Immature natural killer cell (primary cell): ENCODE data around the gene OGFOD2. TPM values are rescaled to one million over a fixed set of nuclear protein-coding genes. Genes with fewer than 3 reads are reported as not detected.
A peak's percentile ranks its signal among the peaks of the same experiment; 100 is the strongest.

Experiments used
- DNase-seq, 3 donors: peaks; one replicate each; pipeline ENCODE4 v3.0.0; 2022; ENCODE audit warnings: mixed read lengths in 1 of 3
- H3K27ac Mint-ChIP-seq, 6 donors: one replicate each; pipeline ENCODE4 v1.8.0; 2020; ENCODE audit warnings: mixed read lengths in 6 of 6, mild to moderate bottlenecking in 5 of 6, inconsistent platforms in 4 of 6, moderate library complexity in 3 of 6
- H3K27me3 Mint-ChIP-seq, 3 donors: one replicate each; pipeline ENCODE4 v1.8.0; 2020 to 2021; ENCODE audit warnings: low read depth in 3 of 3, mild to moderate bottlenecking in 3 of 3, mixed read lengths in 3 of 3, moderate library complexity in 3 of 3, inconsistent platforms in 1 of 3
- H3K36me3 Mint-ChIP-seq, 3 donors: one replicate each; pipeline ENCODE4 v1.8.0; 2020; ENCODE audit warnings: mixed read lengths in 3 of 3, inconsistent platforms in 2 of 3, mild to moderate bottlenecking in 2 of 3
- H3K4me1 Mint-ChIP-seq, 2 donors: one replicate each; pipeline ENCODE4 v1.8.0; 2020; ENCODE audit warnings: inconsistent platforms in 2 of 2, mild to moderate bottlenecking in 2 of 2, mixed read lengths in 2 of 2, moderate library complexity in 1 of 2
- H3K4me3 Mint-ChIP-seq, 5 donors: one replicate each; pipeline ENCODE4 v1.8.0; 2020; ENCODE audit warnings: mild to moderate bottlenecking in 5 of 5, mixed read lengths in 5 of 5, inconsistent platforms in 3 of 5, moderate library complexity in 3 of 5
- H3K9me3 Mint-ChIP-seq, 6 donors: one replicate each; pipeline ENCODE4 v1.8.0; 2020; ENCODE audit warnings: mild to moderate bottlenecking in 6 of 6, mixed read lengths in 6 of 6, inconsistent platforms in 4 of 6, moderate library complexity in 3 of 6
- polyA plus RNA-seq, 3 donors: library from polyadenylated mRNA; unstranded; fragments of 300-500 nt; fragmentation: Illumina TruSeq; gene quantifications; one replicate each; pipeline ENCODE4 v1.2.3, GENCODE V29; 2021

OGFOD2 gene
- polyA plus RNA-seq, 3 donors from 2014 or later, result 14.4 to 16.6 (median 16.3) TPM

GRCh38 chr12:122959566-122960192 lies 15.4 kb upstream of the OGFOD2 start:
- no peak for DNase-seq
- Mint-ChIP-seq H3K27me3 (no peaks in the 10 kb centered on the region), H3K9me3 (no peaks in the 10 kb centered on the region), H3K4me3 (no peak overlapping the region), H3K4me1 (peaks cover 1 to 2% of the 10 kb centered on the region in 2 donors), H3K27ac (no peak overlapping the region), H3K36me3 (no peaks in the 10 kb centered on the region)

- DNase-seq, result no peak
- Mint-ChIP-seq H3K27ac (no peak overlapping the region), H3K4me3 (no peak overlapping the region), H3K9me3 (no peaks in the 10 kb centered on the region), H3K27me3 (no peaks in the 10 kb centered on the region), H3K36me3 (no peaks in the 10 kb centered on the region), H3K4me1 (peaks cover 5 to 6% of the 10 kb centered on the region in 2 donors)
Observed at GRCh38 chr12:122960193-122960569, 14.9 kb upstream of the OGFOD2 start.

- no peak for DNase-seq
- no peak overlapping the region for H3K4me3 Mint-ChIP-seq
- no peaks in the 10 kb centered on the region for H3K9me3 Mint-ChIP-seq
- no peak overlapping the region for H3K27ac Mint-ChIP-seq
- peaks cover 6 to 8% of the 10 kb centered on the region in 2 donors for H3K4me1 Mint-ChIP-seq
- no peaks in the 10 kb centered on the region for H3K36me3 Mint-ChIP-seq
- no peaks in the 10 kb centered on the region for H3K27me3 Mint-ChIP-seq
Observed at GRCh38 chr12:122961531-122962329, 13.3 kb upstream of the OGFOD2 start.

GRCh38 chr12:122963941-122964265 lies 11.1 kb upstream of the OGFOD2 start:
- peaks cover 6 to 11% of the 10 kb centered on the region in 2 donors for H3K4me1 Mint-ChIP-seq
- H3K36me3 Mint-ChIP-seq, result no peaks in the 10 kb centered on the region
- H3K27me3 Mint-ChIP-seq, result no peaks in the 10 kb centered on the region
- no peaks in the 10 kb centered on the region for H3K9me3 Mint-ChIP-seq
- no peak overlapping the region for H3K27ac Mint-ChIP-seq
- no peak overlapping the region for H3K4me3 Mint-ChIP-seq
- DNase-seq, result no peak

GRCh38 chr12:122964439-122965257 lies 10.4 kb upstream of the OGFOD2 start:
- Mint-ChIP-seq H3K9me3 (no peaks in the 10 kb centered on the region), H3K36me3 (no peaks in the 10 kb centered on the region), H3K27ac (peak overlapping the region in 1 of 6 donors; percentile 76), H3K4me1 (peaks cover 6 to 11% of the 10 kb centered on the region in 2 donors), H3K4me3 (peak overlapping the region; percentile 55 to 81 (median 71)), H3K27me3 (no peaks in the 10 kb centered on the region)
- no peak for DNase-seq

- Mint-ChIP-seq H3K4me1 (peaks cover 6 to 11% of the 10 kb centered on the region in 2 donors), H3K27me3 (no peaks in the 10 kb centered on the region), H3K9me3 (no peaks in the 10 kb centered on the region), H3K36me3 (no peaks in the 10 kb centered on the region), H3K27ac (no peak overlapping the region), H3K4me3 (peak overlapping the region in 1 of 5 donors; percentile 63)
- no peak for DNase-seq
Observed at GRCh38 chr12:122965321-122965751, 9.7 kb upstream of the OGFOD2 start.

- DNase-seq, result peak; percentile 83 to 87 (median 85)
- Mint-ChIP-seq H3K4me1 (peaks cover 6 to 11% of the 10 kb centered on the region in 2 donors), H3K9me3 (no peaks in the 10 kb centered on the region), H3K27ac (peak within 1 kb of the TSS in 4 of 6 donors; percentile 2 to 80 (median 74)), H3K36me3 (no peaks in the 10 kb centered on the region), H3K4me3 (peak within 1 kb of the TSS; percentile 62 to 78 (median 68)), H3K27me3 (no peaks in the 10 kb centered on the region)
Observed at GRCh38 chr12:122965851-122966742, 8.9 kb upstream of the OGFOD2 start, which contains the start of gene ABCB9. TSS of gene ABCB9 (minus strand) at chr12:122966463. CDS start at chr12:122960235, 6,228 bp downstream.

GRCh38 chr12:122966743-122967550 lies 8.1 kb upstream of the OGFOD2 start:
- Mint-ChIP-seq H3K4me3 (peak overlapping the region in 4 of 5 donors; percentile 27 to 65 (median 48)), H3K9me3 (no peaks in the 10 kb centered on the region), H3K36me3 (no peaks in the 10 kb centered on the region), H3K4me1 (peaks cover 6 to 11% of the 10 kb centered on the region in 2 donors), H3K27me3 (no peaks in the 10 kb centered on the region), H3K27ac (peak overlapping the region in 4 of 6 donors; percentile 2 to 80 (median 74))
- no peak for DNase-seq

- no peak for DNase-seq
- H3K4me1 Mint-ChIP-seq, result peaks cover 6 to 13% of the 10 kb centered on the region in 2 donors
- peak overlapping the region in 1 of 6 donors; percentile 44 for H3K27ac Mint-ChIP-seq
- no peaks in the 10 kb centered on the region for H3K27me3 Mint-ChIP-seq
- no peaks in the 10 kb centered on the region for H3K9me3 Mint-ChIP-seq
- H3K36me3 Mint-ChIP-seq, result no peaks in the 10 kb centered on the region
- H3K4me3 Mint-ChIP-seq, result no peak overlapping the region
Observed at GRCh38 chr12:122968104-122968503, 6.9 kb upstream of the OGFOD2 start.

GRCh38 chr12:122969676-122970075 lies 5.4 kb upstream of the OGFOD2 start:
- DNase-seq, result no peak
- Mint-ChIP-seq H3K36me3 (no peaks in the 10 kb centered on the region), H3K27me3 (peaks cover 5 to 6% (median 6%) of the 10 kb centered on the region in 3 donors), H3K4me1 (peaks cover 14 to 17% of the 10 kb centered on the region in 2 donors), H3K9me3 (no peaks in the 10 kb centered on the region), H3K4me3 (no peak overlapping the region), H3K27ac (no peak overlapping the region)

- peaks cover 12 to 15% (median 13%) of the 10 kb centered on the region in 3 donors for H3K27me3 Mint-ChIP-seq
- H3K4me1 Mint-ChIP-seq, result peaks cover 30 to 33% of the 10 kb centered on the region in 2 donors
- no peaks in the 10 kb centered on the region for H3K9me3 Mint-ChIP-seq
- peak; percentile 97 to 98 (median 98) for DNase-seq
- H3K27ac Mint-ChIP-seq, result peak overlapping the region; percentile 98 to 100 (median 98)
- no peaks in the 10 kb centered on the region for H3K36me3 Mint-ChIP-seq
- H3K4me3 Mint-ChIP-seq, result peak overlapping the region; percentile 98 to 99 (median 98)
Observed at GRCh38 chr12:122974274-122974891, 661 bp upstream of the OGFOD2 start.
